Epidermal melanocyte (primary cell): ENCODE measurements around the gene EXOC1L.
"Not testable (repeated sequence)": the region's sequence is repeated elsewhere in the genome, so short reads cannot be mapped to it uniquely, and the experiment has no call there.

Experiments
- DNase-seq: peaks from one replicate; pipeline ENCODE4 v3.0.0; 2011; ENCODE audit warnings: low spot score; ENCODE audit not compliant: insufficient read length

The EXOC1L gene

GRCh38 chr4:55837903-55838302 lies 18.3 kb downstream of the EXOC1L start:
- DNase-seq = no peak

- DNase-seq = no peak
These were observed 18.8 kb downstream of the EXOC1L start for GRCh38 chr4:55838356-55838755.

- no peak for DNase-seq
These were observed 19.4 kb downstream of the EXOC1L start for GRCh38 chr4:55838952-55839351.

- no peak for DNase-seq
These were observed 21.4 kb downstream of the EXOC1L start for GRCh38 chr4:55840956-55841355.

- DNase-seq = not testable (repeated sequence)
These were observed 22.0 kb downstream of the EXOC1L start for GRCh38 chr4:55841373-55842239.

- not testable (repeated sequence) for DNase-seq
These were observed 22.7 kb downstream of the EXOC1L start for GRCh38 chr4:55842312-55842711.

- no peak for DNase-seq
These were observed 30.1 kb downstream of the EXOC1L start for GRCh38 chr4:55849724-55850123.

GRCh38 chr4:55851885-55852284 lies 32.3 kb downstream of the EXOC1L start:
- DNase-seq = no peak

- peak; percentile 79 for DNase-seq
These were observed 34.0 kb downstream of the EXOC1L start, which contains the start of gene EXOC1 for GRCh38 chr4:55853484-55854046. Gene EXOC1, plus strand, starts transcription at chr4:55853648. Its CDS starts 4,676 bp downstream, at chr4:55858324.

GRCh38 chr4:55854129-55854528 lies 34.5 kb downstream of the EXOC1L start:
- DNase-seq = no peak

GRCh38 chr4:55857586-55857985 lies 38.0 kb downstream of the EXOC1L start:
- DNase-seq = no peak

- no peak for DNase-seq
These were observed 40.1 kb downstream of the EXOC1L start for GRCh38 chr4:55859711-55860110.

- no peak for DNase-seq
These were observed 45.1 kb downstream of the EXOC1L start for GRCh38 chr4:55864577-55865223.

- DNase-seq = no peak
These were observed 45.7 kb downstream of the EXOC1L start for GRCh38 chr4:55865228-55865806.

GRCh38 chr4:55866290-55866907 lies 46.8 kb downstream of the EXOC1L start:
- DNase-seq = no peak

- DNase-seq = no peak
These were observed 47.5 kb downstream of the EXOC1L start for GRCh38 chr4:55866973-55867574.

- no peak for DNase-seq
These were observed 49.0 kb downstream of the EXOC1L start for GRCh38 chr4:55868581-55869090.

GRCh38 chr4:55871299-55871800 lies 51.8 kb downstream of the EXOC1L start:
- DNase-seq = no peak

- DNase-seq = no peak
These were observed 55.2 kb downstream of the EXOC1L start for GRCh38 chr4:55874831-55875230.

GRCh38 chr4:55876387-55876786 lies 56.8 kb downstream of the EXOC1L start:
- DNase-seq = no peak

GRCh38 chr4:55879224-55879623 lies 59.6 kb downstream of the EXOC1L start:
- no peak for DNase-seq
